Tibial nerve (tissue), 4 donors: ENCODE data around the gene IL10RA. TPM values are rescaled to one million over a fixed set of nuclear protein-coding genes. Genes with fewer than 3 reads are reported as not detected.

Experiments
- DNase-seq, 2 donors: peaks; one replicate each; pipeline ENCODE4 v3.0.0-alpha.2; 2019; ENCODE audit warnings: low spot score in 2 of 2
- H3K27ac ChIP-seq, 4 donors: fragments of 200-600 bp; sonication (generic) in 3 of 4; one replicate each; pipeline ENCODE4 v1.5.1; 2017 to 2019; ENCODE audit warnings: mild to moderate bottlenecking in 1 of 4
- H3K27me3 ChIP-seq, 2 donors: fragments of 200-600 bp; sonication (generic) in 1 of 2; one replicate each; pipeline versions ENCODE4 v1.5.1 to v1.6.0; 2017 to 2019
- H3K36me3 ChIP-seq, 3 donors: fragments of 200-600 bp; sonication (generic); one replicate each; pipeline ENCODE4 v1.5.1; 2018 to 2019
- H3K4me1 ChIP-seq, 4 donors: fragments of 200-600 bp; sonication (generic) in 3 of 4; one replicate each; pipeline ENCODE4 v1.5.1; 2017 to 2019
- H3K4me3 ChIP-seq, 4 donors: fragments of 200-600 bp; sonication (generic) in 3 of 4; one replicate each; pipeline ENCODE4 v1.5.1; 2017 to 2019; ENCODE audit warnings: mild to moderate bottlenecking in 1 of 4, moderate library complexity in 1 of 4
- H3K9me3 ChIP-seq, 4 donors: fragments of 200-600 bp; sonication (generic) in 3 of 4; one replicate each; pipeline ENCODE4 v1.5.1; 2017 to 2019
- EP300 ChIP-seq, 2 donors: sonication (generic); formaldehyde crosslinking; IDR thresholded peaks; one replicate each; pipeline ENCODE4 v1.6.1; 2017; ENCODE audit warnings: antibody characterized with exemption in 2 of 2, mild to moderate bottlenecking in 1 of 2
- POLR2A ChIP-seq, 2 donors: fragments of 450-650 bp; IDR thresholded peaks; one replicate each; pipeline ENCODE4 v1.6.1; 2017; ENCODE audit warnings: antibody characterized with exemption in 2 of 2, mild to moderate bottlenecking in 2 of 2, moderate library complexity in 2 of 2
- WGBS, 2 donors: methylation state at CpG; one replicate each; pipeline ENCODE4 v1.1.5; 2018; 5-methylcytosine and 5-hydroxymethylcytosine counted together
- total RNA-seq, 4 donors: library from RNA; depleted of rRNA; stranded (reverse); fragments of >200 nt; gene quantifications; one replicate each; pipeline ENCODE4 v1.1.0, GENCODE V29; 2016
- TF ChIP-seq, protein P1 (sequence below), 5 experiments: fragments of 200-600 bp in 3 of 5; fragments of 450-650 bp in 2 of 5; sonication (generic) in 3 of 5; IDR thresholded peaks; one replicate each; pipeline ENCODE4 v1.5.1; 2016 to 2019; ENCODE audit warnings: antibody characterized with exemption in 5 of 5, mild to moderate bottlenecking in 3 of 5, moderate library complexity in 2 of 5

The IL10RA gene
- total RNA-seq, 4 donors from 2014 or later, result 16.7 to 42.0 (median 25.9) TPM

DNA sequence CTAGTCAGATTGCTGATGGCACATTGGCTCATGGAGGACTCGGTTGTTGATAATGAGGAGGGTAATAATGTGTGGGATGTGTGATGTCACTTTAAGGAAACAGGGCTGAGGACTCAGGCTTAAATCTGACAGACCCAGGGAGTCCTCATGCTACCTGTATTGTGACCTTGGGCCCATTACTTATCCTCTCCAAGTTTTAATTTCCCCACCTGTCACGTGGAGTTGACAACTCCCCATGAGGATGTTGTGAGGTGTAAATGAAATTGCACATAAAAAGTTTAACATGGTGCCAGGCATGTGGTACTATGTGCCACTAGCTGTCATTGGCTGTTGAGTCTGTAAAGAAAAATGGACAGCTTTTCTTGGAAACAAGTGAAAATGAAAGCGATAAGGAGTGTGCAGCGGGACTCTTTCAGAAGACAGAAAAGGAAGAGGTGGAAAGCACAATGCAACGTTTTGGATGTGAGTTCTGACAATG is 15.3 kb downstream of the IL10RA start:
- WGBS, 2 donors, result 70 to 75% methylated on average over 5 of the region's 5 CpGs
- no peak for DNase-seq
- Histone ChIP-seq H3K4me3 (no peak overlapping the region), H3K36me3 (peaks cover 0 to 4% (median 0%) of the 10 kb centered on the region in 3 donors), H3K27ac (peak overlapping the region in 1 of 4 donors; percentile 82), H3K9me3 (peaks cover 0 to 7% (median 0%) of the 10 kb centered on the region in 4 donors), H3K4me1 (peaks cover 0 to 7% (median 0%) of the 10 kb centered on the region in 4 donors), H3K27me3 (no peaks in the 10 kb centered on the region)
- TF ChIP-seq POLR2A (IDR thresholded peaks at IDR 0.05), result no peak
- TF ChIP-seq, protein P1, sequence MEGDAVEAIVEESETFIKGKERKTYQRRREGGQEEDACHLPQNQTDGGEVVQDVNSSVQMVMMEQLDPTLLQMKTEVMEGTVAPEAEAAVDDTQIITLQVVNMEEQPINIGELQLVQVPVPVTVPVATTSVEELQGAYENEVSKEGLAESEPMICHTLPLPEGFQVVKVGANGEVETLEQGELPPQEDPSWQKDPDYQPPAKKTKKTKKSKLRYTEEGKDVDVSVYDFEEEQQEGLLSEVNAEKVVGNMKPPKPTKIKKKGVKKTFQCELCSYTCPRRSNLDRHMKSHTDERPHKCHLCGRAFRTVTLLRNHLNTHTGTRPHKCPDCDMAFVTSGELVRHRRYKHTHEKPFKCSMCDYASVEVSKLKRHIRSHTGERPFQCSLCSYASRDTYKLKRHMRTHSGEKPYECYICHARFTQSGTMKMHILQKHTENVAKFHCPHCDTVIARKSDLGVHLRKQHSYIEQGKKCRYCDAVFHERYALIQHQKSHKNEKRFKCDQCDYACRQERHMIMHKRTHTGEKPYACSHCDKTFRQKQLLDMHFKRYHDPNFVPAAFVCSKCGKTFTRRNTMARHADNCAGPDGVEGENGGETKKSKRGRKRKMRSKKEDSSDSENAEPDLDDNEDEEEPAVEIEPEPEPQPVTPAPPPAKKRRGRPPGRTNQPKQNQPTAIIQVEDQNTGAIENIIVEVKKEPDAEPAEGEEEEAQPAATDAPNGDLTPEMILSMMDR (IDR thresholded peaks at IDR 0.05), result no peak
- TF ChIP-seq EP300 (IDR thresholded peaks at IDR 0.05), result no peak

DNA sequence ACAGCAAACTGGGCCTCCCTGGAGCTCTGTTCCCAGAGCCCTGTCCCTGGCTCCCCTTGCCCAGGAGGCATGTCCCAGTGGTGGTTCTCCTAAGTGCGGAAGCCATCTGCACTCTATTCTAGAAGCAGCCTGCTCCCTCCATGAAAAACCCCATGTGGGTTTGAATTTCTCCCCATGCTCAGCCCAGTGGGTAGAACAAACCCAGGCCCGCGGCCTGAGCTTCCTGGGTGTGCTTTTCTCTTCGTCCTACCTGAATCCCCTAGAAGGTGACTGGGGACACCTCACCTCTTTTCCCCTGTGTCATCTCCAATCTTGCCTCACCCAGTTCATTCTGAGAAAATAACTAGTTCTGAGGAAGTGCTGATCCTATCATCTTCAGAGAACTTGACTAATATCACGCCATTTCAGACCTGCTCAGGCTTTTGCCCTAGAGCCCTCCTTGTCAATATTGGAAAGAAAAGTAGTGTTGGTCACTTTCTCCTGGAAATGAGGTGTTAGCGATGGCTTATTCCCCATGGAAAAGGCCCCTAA is 15.9 kb downstream of the IL10RA start:
- no peak overlapping the region for H3K4me3 ChIP-seq
- peak overlapping the region in 3 of 4 donors; percentile 35 to 82 (median 64) for H3K27ac ChIP-seq
- peaks cover 0 to 7% (median 0%) of the 10 kb centered on the region in 4 donors for H3K9me3 ChIP-seq
- H3K4me1 ChIP-seq, result peaks cover 0 to 7% (median 0%) of the 10 kb centered on the region in 4 donors
- TF ChIP-seq, protein P1 (IDR thresholded peaks at IDR 0.05), result no peak
- TF ChIP-seq EP300 (IDR thresholded peaks at IDR 0.05), result no peak
- TF ChIP-seq POLR2A (IDR thresholded peaks at IDR 0.05), result no peak
- 88 to 94% methylated on average over 6 of the region's 6 CpGs for WGBS, 2 donors
- DNase-seq, result no peak
- peaks cover 0 to 4% (median 0%) of the 10 kb centered on the region in 3 donors for H3K36me3 ChIP-seq
- no peaks in the 10 kb centered on the region for H3K27me3 ChIP-seq

DNA sequence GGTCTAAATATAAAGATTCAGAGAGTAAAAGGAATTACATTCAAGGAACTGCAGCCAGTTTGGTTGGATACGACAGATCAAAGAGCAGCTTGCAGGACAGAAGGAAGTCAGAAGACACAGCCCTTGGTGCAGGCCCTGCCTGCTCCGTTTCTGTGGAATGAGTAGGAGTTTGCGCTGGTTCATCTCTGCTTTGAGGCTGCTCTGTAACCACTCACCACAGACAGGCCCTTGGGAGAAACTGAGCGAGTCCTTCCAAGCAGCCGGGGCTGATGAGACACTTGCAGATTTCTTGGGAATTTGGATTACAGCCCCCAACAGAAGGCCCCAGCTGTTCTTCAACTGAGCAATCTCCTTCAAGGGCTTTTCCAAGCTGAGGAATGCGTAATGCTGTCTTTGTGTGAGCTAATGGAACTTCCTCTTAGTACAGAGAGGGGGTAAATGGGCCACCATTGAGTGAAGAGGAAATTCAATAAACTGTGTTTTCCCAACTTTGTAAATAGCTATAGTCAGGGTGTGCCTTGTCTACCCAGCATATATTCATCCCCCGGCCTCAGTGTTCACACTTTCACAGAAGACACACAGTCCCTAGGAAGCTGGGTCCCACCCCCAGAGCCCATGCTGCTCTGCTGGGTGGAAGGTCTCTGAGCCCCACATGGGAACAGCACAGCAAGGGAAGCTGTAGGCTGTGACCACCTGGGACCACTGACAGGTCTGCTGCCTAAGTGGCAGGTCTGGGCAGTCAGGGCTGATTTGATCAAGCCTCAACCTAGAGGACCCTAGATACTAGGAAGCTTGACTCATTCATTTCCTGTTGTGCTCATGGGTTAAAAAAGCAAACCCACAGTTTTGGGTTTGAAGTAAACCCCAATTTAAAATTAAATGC is 16.6 kb downstream of the IL10RA start:
- no peak for DNase-seq
- no peak for TF ChIP-seq EP300 (IDR thresholded peaks at IDR 0.05)
- TF ChIP-seq, protein P1 (IDR thresholded peaks at IDR 0.05), result no peak
- no peak for TF ChIP-seq POLR2A (IDR thresholded peaks at IDR 0.05)
- Histone ChIP-seq H3K9me3 (peaks cover 0 to 7% (median 0%) of the 10 kb centered on the region in 4 donors), H3K4me3 (no peak overlapping the region), H3K27ac (peak overlapping the region in 3 of 4 donors; percentile 35 to 82 (median 64)), H3K27me3 (no peaks in the 10 kb centered on the region), H3K4me1 (peaks cover 0 to 14% (median 0%) of the 10 kb centered on the region in 4 donors), H3K36me3 (peaks cover 0 to 4% (median 0%) of the 10 kb centered on the region in 3 donors)
- WGBS, 2 donors, result 34 to 46% methylated on average over 7 of the region's 7 CpGs

DNA sequence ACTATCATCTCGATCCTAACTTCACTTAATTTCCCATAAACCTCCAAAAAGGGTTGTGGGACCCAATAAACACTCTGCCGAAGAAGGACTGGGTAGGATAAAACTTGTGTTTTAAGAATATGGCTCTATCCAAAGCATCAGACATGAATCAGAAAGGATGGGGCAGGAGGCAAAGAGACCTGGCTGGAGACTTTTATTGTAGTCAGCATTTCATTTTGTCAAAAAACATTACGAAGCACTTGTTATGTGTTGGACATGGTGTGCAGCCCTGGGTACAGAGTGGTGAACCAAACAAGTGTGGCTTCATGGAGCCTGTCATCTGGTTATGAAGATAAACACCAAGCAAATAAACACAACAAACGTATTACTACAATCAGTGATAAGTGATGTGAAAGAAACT is 17.3 kb downstream of the IL10RA start:
- H3K27ac ChIP-seq, result peak overlapping the region in 2 of 4 donors; percentile 64 to 82
- H3K36me3 ChIP-seq, result peaks cover 0 to under 1% (median 0%) of the 10 kb centered on the region in 3 donors
- peaks cover 0 to 7% (median 0%) of the 10 kb centered on the region in 4 donors for H3K9me3 ChIP-seq
- 66 to 72% methylated on average over 4 of the region's 4 CpGs for WGBS, 2 donors
- DNase-seq, result no peak
- no peak overlapping the region for H3K4me3 ChIP-seq
- TF ChIP-seq, protein P1 (IDR thresholded peaks at IDR 0.05), result no peak
- no peak for TF ChIP-seq POLR2A (IDR thresholded peaks at IDR 0.05)
- TF ChIP-seq EP300 (IDR thresholded peaks at IDR 0.05), result no peak
- peaks cover 0 to 3% of the 10 kb centered on the region in 2 donors for H3K27me3 ChIP-seq
- peaks cover 0 to 19% (median 0%) of the 10 kb centered on the region in 4 donors for H3K4me1 ChIP-seq
